ENCODE measurements around the gene TMEM231.
"Not testable (repeated sequence)": the region's sequence is repeated elsewhere in the genome, so short reads cannot be mapped to it uniquely, and the experiment has no call there.

Gene TMEM231

DNA sequence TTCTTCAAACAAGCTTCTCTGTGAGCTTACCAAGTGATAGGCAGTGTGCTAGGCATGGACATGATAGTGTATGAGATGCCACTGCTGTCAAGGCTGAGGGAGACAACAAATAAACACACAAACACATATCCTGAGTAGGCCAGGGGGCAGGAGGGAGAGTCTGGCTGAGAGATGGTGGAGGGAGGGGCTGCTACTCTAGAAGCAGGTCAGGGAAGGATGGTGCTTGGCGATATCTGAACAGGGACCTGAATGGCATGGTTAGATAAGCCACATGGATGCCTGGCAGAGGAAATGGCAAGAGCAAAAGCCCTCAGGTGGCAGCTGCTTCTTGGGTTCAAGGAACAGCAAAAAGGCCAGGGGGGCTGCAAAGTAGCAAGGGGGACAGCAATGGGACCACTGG, 52.3 kb downstream of the TMEM231 start:
- TF ChIP-seq, protein P1, sequence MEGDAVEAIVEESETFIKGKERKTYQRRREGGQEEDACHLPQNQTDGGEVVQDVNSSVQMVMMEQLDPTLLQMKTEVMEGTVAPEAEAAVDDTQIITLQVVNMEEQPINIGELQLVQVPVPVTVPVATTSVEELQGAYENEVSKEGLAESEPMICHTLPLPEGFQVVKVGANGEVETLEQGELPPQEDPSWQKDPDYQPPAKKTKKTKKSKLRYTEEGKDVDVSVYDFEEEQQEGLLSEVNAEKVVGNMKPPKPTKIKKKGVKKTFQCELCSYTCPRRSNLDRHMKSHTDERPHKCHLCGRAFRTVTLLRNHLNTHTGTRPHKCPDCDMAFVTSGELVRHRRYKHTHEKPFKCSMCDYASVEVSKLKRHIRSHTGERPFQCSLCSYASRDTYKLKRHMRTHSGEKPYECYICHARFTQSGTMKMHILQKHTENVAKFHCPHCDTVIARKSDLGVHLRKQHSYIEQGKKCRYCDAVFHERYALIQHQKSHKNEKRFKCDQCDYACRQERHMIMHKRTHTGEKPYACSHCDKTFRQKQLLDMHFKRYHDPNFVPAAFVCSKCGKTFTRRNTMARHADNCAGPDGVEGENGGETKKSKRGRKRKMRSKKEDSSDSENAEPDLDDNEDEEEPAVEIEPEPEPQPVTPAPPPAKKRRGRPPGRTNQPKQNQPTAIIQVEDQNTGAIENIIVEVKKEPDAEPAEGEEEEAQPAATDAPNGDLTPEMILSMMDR (IDR thresholded peaks at IDR 0.05; ENCODE audit: extremely low read depth, missing control alignments), result no peak
- DNase-seq (ENCODE audit: low spot score), result no peak

DNA sequence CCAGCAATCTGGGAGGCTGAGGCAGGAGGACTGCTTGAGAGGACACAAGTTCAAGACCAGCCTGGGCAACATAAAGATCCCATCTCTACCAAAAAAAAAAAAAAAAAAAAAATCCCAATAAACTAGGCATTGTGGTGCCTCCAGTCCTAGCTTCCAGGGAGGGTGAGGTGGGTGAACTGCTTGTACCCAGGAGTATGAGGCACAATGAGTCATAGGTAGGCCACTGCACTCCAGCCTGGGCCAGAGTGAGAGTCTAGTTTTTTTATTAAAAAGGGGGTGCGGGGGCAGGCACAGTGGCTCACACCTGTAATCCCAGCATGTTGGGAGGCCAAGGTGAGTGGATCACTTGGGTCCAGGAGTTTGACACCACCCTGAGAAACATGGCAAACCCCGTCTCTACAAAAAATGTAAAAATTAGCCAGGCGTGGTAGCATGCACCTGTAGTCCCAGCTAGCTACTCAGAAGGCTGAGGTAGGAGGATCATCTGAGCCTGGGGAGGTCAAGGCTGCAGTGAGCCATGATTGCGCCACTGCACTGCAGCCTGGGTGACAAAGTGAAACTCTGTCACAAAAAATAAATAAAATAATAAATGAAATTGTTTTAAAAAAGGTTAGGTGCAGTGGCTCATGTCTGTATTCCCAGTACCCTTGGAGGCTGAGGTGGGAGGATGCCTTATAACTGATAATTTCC, 53.0 kb downstream of the TMEM231 start:
- TF ChIP-seq, protein P1 (IDR thresholded peaks at IDR 0.05; ENCODE audit: extremely low read depth, missing control alignments), result no peak
- DNase-seq (ENCODE audit: low spot score), result no peak

DNA sequence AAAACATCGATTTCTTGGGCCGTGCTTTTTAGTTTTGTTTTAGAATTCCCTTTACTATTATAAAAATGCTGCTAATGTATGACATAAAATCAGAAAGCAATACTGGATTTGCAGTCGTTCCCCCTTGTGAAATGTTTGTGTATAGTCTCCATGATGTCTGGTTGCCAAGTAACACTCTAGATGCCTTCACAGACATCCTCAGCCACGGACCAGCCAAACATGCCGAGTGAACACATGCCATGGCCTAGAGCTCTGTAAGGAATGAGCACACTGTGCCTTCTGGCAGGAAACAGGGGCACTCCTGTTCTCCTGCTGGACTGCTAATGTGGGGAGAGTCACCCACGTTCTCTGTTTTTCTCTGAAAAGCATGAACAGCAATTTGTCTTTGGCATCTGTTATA, 54.2 kb downstream of the TMEM231 start:
- DNase-seq (ENCODE audit: low spot score), result not testable (repeated sequence)

DNA sequence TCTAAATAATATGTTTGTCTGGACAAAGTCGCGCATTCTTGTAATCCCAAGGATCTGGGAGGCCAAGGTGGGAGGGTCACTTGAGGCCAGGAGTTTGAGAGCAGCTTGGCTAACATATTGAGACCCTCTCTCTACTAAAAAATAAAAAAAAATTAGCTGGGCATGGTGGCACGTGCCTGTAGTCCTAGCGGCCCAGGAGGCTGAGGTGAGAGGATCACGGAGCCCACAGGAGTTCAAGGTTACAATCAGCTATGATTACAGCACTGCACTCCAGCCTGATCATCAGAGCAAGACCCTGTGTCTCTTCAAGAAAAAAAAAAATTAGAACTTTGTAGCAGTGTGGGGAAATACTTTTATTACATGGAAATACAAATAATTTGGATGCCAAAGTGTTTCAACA, 54.7 kb downstream of the TMEM231 start:
- DNase-seq (ENCODE audit: low spot score), result no peak
- TF ChIP-seq, protein P1 (IDR thresholded peaks at IDR 0.05; ENCODE audit: extremely low read depth, missing control alignments), result no peak

DNA sequence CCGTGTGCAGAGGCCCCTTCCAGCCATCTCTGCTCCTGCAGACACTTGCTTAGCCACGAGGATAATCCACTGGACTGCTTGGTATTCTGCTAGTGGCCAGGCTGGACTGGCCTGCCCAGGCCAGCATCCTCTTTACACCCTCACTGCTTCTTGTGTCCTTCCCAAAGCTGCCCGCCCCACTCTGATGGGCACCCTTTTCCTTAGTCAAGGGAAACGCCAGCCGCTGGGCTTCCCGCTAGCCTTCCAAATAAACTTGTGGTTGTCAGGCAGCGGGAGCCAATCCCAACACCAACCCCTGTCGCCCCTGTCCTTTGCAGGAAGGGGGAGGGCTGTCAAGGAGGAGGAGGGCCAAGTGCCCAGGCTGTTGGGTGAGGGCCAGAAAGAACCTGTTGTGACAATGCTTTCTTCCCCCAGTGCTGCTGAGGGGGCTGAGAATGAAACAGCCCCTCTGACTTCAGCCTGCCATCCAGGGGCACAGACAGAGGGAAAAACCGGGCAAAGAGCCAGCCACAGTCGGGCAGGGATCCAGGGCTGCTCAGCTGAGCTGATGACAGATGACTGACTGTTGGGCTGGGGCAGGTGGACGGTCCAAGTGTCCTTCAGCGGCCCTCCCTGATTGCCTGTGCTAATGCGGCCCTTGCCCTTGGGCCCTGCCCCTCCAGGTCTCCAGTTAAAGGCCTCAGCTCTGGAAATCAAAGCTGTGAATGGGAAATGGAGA, 57.3 kb downstream of the TMEM231 start:
- DNase-seq (ENCODE audit: low spot score), result not testable (repeated sequence)

DNA sequence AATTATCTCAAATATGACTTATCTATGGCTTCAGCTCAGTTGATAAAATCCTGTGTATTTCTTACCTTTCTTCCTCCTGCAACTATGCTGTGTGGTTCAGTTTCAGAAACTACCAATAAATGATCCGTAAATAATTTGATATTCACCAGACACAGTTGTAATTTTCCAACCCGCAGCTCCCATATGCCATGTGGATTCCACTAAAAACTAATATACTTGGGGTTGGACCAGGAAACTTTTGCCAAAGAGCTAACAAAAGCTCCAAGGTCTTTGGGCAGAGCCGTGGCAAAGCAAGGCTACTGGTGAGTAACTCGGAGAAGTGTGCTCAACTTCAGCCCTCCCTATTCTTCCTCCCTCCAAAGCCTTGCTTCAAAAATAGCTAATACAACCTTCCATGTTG, 58.5 kb downstream of the TMEM231 start:
- no peak for DNase-seq (ENCODE audit: low spot score)
- TF ChIP-seq, protein P1 (IDR thresholded peaks at IDR 0.05; ENCODE audit: extremely low read depth, missing control alignments), result no peak

DNA sequence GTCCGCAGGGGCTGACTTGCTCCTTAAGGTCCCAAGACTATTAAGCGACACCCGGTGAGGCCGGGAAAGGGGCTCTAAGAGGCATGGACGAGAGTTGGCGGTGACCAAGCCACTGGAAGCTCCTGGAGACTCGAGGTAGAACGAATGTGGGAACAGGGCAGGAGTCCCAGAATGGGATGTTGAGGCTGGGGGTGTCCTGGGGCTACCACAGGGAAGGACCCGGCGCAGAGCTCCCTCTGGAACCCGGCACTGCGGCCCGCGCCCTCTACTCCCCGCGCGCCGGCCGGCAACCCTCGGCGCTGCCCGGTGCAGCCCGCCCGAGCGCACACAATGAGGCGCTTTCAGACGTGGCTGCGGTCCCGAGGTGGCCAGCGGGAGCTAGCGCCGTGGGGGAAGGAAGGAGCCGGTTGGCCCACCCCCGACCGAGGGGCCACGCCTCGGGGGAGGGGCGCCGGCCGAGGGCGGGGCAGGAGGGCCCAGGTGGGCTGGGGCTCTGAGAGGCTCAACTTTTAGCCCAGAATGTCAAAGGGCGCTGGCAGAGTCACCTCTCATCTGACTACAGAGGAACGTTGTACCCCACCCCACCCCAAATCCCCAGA, 60.9 kb downstream of the TMEM231 start, which contains the start of gene CHST6:
TSS of gene CHST6 (minus strand) at position 366 of the 599 bp plus-strand sequence. CDS start 15,613 bp downstream, outside the sequence.
- TF ChIP-seq, protein P1 (IDR thresholded peaks at IDR 0.05; ENCODE audit: extremely low read depth, missing control alignments), result no peak
- peak; percentile 86 for DNase-seq (ENCODE audit: low spot score)

DNA sequence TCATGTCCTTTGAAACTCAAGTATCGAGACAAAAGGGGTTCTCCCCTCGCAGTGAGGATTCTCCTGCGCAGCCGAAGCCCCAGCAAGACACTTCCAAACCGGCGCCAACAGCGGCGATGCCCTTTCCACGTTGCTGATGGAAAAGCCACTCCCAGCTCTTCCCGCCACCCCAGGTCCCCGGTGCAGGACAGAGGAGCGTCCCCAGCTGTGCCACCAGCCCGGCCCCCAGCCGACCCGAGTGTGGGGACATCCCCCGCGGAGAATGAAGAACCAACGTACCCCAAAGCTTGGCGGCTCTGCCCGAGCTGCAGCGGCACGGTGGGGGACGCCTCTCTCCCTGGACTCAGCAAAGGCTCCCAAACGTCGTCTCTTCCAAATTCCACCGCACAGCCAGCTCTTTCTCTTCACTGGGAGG, 61.4 kb downstream of the TMEM231 start:
- DNase-seq (ENCODE audit: low spot score), result no peak

More for the DNA sequence above, 61.4 kb downstream of the TMEM231 start:
- TF ChIP-seq, protein P1 (IDR thresholded peaks at IDR 0.05; ENCODE audit: extremely low read depth, missing control alignments), result no peak

Measured in GM20000 (cell line).